ENCODE results near the gene RPH3AL. TPM values are rescaled to one million over a fixed set of nuclear protein-coding genes. Genes with fewer than 3 reads are reported as not detected.

Gene RPH3AL
- total RNA-seq, 1 donor = 2.9 TPM

GRCh38 chr17:229709-230394 lies 122.8 kb downstream of the RPH3AL start:
- no peak overlapping the region for H3K4me3 ChIP-seq (ENCODE audit: insufficient read depth, low read length)
- H2AFZ ChIP-seq (ENCODE audit: low read length) = no peak overlapping the region
- H3K27ac ChIP-seq (ENCODE audit: low read depth, low read length) = no peak overlapping the region
- no peak overlapping the region for H3K4me2 ChIP-seq (ENCODE audit: insufficient read depth, low read length)
- no peaks in the 10 kb centered on the region for H3K27me3 ChIP-seq (ENCODE audit: insufficient read depth, low read length)
- DNase-seq (ENCODE audit: insufficient read length, low spot score, missing footprints) = no peak
- H4K20me1 ChIP-seq (ENCODE audit: insufficient read depth, low read length) = no peaks in the 10 kb centered on the region
- no peaks in the 10 kb centered on the region for H3K4me1 ChIP-seq (ENCODE audit: insufficient read depth, low read length)
- H3K79me2 ChIP-seq (ENCODE audit: insufficient read depth, low read length) = no peaks in the 10 kb centered on the region
- TF ChIP-seq, protein P1, sequence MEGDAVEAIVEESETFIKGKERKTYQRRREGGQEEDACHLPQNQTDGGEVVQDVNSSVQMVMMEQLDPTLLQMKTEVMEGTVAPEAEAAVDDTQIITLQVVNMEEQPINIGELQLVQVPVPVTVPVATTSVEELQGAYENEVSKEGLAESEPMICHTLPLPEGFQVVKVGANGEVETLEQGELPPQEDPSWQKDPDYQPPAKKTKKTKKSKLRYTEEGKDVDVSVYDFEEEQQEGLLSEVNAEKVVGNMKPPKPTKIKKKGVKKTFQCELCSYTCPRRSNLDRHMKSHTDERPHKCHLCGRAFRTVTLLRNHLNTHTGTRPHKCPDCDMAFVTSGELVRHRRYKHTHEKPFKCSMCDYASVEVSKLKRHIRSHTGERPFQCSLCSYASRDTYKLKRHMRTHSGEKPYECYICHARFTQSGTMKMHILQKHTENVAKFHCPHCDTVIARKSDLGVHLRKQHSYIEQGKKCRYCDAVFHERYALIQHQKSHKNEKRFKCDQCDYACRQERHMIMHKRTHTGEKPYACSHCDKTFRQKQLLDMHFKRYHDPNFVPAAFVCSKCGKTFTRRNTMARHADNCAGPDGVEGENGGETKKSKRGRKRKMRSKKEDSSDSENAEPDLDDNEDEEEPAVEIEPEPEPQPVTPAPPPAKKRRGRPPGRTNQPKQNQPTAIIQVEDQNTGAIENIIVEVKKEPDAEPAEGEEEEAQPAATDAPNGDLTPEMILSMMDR (IDR thresholded peaks at IDR 0.05; ENCODE audit: extremely low read depth, low read depth, low read length) = no peak
- H3K36me3 ChIP-seq (ENCODE audit: insufficient read depth, low read length) = no peaks in the 10 kb centered on the region
- no peaks in the 10 kb centered on the region for H3K9me3 ChIP-seq (ENCODE audit: low read depth, low read length)

- Histone ChIP-seq H3K27me3 (ENCODE audit: insufficient read depth, low read length) (no peaks in the 10 kb centered on the region), H3K4me3 (ENCODE audit: insufficient read depth, low read length) (no peak overlapping the region), H3K36me3 (ENCODE audit: insufficient read depth, low read length) (no peaks in the 10 kb centered on the region), H3K4me2 (ENCODE audit: insufficient read depth, low read length) (no peak overlapping the region), H3K27ac (ENCODE audit: low read depth, low read length) (no peak overlapping the region), H4K20me1 (ENCODE audit: insufficient read depth, low read length) (no peaks in the 10 kb centered on the region), H3K9me3 (ENCODE audit: low read depth, low read length) (no peaks in the 10 kb centered on the region), H3K4me1 (ENCODE audit: insufficient read depth, low read length) (no peaks in the 10 kb centered on the region), H3K79me2 (ENCODE audit: insufficient read depth, low read length) (no peaks in the 10 kb centered on the region), H2AFZ (ENCODE audit: low read length) (no peak overlapping the region)
- DNase-seq (ENCODE audit: insufficient read length, low spot score, missing footprints) = no peak
- TF ChIP-seq, protein P1 (IDR thresholded peaks at IDR 0.05; ENCODE audit: extremely low read depth, low read depth, low read length) = no peak
Observed at GRCh38 chr17:228951-229708, 123.5 kb downstream of the RPH3AL start.

DNA sequence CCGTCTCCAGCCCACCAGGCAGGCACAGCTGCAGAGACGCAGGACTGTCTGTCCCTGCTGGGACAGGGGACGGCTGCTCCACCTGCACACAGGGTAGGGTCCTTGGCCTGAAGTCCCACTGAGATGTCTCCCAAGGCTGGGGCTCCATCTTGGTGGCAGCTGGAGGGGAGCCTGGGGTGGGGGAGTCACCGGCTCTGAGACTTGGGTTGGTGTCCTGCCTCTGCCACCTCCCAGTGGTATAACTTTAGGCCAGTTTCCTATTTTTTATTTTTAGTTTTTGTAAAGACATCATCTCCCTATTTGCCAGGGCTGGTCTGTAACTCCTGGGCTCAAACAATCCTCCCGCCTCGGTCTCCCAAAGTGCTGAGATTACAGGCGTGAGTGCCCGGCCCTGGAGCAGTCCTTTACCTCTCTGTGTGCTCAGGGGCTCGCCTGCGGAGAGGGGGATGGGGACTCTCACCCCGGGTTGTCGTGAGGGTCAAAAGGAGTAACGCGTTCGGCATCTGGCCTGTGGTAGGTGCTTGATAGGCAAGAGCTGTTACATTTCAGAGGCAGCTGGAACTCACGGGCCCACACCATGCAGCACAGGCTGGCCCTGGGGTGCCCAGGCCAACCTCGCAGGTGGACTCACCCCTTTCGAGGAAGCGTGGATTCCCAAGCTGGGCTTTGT lies 124.5 kb downstream of the RPH3AL start:
- Histone ChIP-seq H3K4me1 (ENCODE audit: insufficient read depth, low read length) (no peaks in the 10 kb centered on the region), H4K20me1 (ENCODE audit: insufficient read depth, low read length) (no peaks in the 10 kb centered on the region), H2AFZ (ENCODE audit: low read length) (no peak overlapping the region), H3K79me2 (ENCODE audit: insufficient read depth, low read length) (no peaks in the 10 kb centered on the region), H3K9me3 (ENCODE audit: low read depth, low read length) (no peaks in the 10 kb centered on the region), H3K36me3 (ENCODE audit: insufficient read depth, low read length) (no peaks in the 10 kb centered on the region), H3K4me3 (ENCODE audit: insufficient read depth, low read length) (no peak overlapping the region), H3K27ac (ENCODE audit: low read depth, low read length) (no peak overlapping the region), H3K27me3 (ENCODE audit: insufficient read depth, low read length) (no peaks in the 10 kb centered on the region), H3K4me2 (ENCODE audit: insufficient read depth, low read length) (no peak overlapping the region)
- TF ChIP-seq, protein P1 (IDR thresholded peaks at IDR 0.05; ENCODE audit: extremely low read depth, low read depth, low read length) = no peak
- no peak for DNase-seq (ENCODE audit: insufficient read length, low spot score, missing footprints)

All from osteoblast (primary cell).